AG20443 (cell line): ENCODE data around the gene FHIT.
"Not testable (repeated sequence)": the region's sequence is repeated elsewhere in the genome, so short reads cannot be mapped to it uniquely, and the experiment has no call there.

Experiments
- DNase-seq: peaks from one replicate; pipeline ENCODE4 v3.0.0; 2012; ENCODE audit warnings: low spot score, mixed read lengths

The FHIT gene

DNA sequence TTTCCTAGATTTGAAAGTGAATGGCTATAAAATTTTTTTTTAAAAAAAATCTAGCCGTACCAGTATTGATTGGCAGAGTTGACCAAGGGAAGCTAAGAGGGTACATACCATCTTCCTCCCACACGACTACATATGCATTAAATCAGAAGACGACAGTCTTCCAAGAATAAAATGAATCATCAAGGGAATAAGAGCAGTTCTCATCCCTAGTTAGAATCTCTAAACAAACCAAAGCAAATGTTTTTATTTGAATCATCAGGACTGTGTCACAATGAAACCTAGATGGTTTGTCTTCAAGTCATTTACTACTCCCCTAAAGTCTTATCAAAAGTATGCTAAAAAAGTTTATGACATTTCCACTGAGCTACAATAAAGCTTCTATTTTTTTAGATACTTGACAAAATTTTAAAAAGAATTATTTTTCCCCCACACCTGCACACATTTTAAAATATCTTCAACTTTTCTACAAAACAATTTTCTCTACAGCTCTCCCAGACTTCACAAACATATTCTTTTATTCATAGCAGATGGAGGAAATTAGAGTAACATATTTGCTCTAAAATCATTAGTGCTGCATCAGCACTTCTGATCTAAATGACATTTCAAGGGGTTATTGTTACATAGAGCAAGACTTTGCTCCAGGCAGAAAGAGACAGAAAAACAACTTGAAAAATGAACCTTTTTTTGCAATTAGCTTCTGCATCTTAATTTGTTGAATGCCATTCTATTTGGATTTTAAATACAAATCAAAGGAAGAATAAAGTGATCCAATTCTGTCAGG is 547.1 kb downstream of the FHIT start:
- peak; percentile 20 for DNase-seq

DNA sequence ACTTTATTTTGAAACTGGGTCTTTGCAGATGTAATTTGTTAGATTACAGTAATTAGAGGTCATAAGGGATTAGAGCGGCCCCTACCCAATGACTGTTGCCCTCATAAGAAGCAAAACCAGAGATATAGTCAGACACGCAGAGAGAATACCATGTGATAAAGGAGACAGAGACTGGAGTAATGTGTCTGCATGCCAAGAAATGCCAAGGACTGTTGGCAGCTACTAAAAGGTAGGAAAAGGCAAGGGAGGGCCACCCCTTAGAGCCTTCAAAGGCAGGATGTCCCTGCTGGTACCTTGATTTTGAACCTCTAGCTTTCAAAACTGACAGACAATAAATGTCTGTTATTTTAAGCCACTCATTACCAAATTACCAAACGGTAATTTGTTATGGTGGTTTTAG is 548.2 kb downstream of the FHIT start:
- DNase-seq = no peak

DNA sequence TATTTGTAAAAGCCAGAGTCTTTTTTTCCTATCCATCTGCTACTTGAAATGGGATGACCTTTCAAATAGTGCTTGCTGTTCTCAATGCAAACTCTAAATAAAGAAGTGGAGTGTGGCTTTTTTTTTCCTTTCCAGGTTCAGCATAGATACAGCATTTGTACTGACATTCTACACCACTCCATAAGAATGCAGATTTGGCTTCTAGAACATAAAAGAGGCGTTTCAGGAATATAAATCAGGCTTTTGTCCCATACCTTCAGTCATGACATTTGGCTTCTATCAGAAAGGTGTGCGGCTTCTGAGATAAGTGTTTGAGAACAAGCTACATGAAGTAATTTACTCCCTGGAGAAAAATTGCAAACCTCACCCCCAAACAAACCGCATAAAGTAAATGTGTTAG is 553.1 kb downstream of the FHIT start:
- DNase-seq = no peak

DNA sequence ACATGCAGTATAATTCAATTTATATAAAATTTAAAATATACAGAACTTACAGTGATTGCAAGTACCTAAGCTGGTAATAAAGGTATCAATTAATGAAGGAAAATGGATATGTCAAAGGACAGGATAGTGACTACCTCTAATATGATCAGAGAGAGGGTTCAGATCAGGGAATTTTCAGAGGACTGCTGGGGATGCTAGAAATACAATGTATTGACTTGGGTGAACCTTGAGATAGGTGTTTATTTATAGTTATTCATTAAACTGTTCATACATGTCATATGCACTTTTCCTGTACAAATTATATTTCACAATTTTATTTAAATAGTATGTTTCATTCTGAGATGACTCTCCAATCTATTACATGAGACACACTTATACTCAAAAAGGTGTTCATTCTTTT is 554.1 kb downstream of the FHIT start:
- DNase-seq = no peak

DNA sequence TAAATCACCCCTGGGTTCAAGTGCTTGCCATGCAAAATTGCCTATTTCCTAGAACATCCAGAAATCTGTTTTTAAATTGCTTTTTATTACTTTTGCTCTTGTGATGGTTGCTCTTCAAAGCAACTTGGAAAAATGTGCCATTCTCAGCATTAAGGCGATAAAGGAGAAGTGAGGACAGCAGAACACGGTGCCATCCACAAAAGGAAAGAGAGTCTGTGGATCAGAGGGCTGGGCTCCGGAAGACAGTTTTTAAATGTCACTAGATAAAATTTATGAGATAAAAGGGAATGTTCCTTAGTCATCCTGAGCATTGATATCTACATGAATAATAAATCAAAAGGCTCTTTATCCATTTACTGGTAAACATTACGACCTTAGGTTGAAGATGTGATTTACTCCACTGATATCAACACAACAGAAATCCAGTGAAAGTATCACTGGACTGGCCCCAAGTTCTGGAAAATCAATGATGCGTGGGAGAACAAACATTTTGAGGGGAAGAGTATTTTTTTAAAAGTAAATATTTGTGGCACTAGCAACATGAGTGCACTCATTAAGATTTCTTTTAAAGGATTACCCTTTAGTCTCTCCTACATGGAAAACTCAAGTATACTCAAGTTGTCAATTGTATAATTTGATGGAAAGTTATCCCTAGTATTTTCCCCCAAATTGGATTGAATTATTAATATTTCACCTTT is 554.7 kb downstream of the FHIT start:
- no peak for DNase-seq

DNA sequence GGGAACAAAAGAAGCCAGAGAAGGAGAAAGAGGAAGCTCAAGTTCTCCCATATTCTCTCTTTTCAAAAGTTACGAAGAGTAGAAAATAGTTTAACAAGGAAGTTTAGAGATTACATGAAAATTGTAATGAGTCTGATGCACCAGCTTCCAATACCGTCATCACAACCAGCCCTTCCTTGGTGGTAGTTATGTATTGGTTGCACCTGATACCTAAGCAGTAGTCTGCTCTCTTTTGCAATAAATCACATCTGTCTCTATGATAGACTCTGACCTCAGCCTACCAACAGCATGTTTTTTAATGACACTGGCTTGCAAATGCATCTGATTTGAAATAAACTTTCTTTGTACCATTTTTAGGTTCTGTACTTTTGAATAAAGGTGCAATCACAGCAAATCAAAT is 575.8 kb downstream of the FHIT start:
- no peak for DNase-seq

DNA sequence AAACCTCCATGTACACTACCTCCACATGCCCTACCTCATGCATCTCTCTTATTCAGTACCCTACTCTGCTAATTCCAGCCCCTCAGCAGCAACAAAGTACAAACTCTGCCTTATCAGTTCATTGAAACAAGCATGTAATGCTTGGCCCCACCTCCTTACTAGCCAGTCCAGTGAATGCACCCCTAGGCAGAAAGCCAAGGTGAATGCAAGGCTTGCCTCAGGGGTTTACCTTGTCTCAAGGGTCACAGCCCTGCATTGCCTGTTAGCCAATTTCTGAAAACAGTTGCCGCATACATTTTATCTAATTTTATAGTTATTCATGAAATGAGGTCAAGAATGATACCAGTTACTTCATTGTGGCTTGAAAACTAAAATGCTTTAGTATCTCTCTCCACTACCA is 576.4 kb downstream of the FHIT start:
- DNase-seq = no peak

DNA sequence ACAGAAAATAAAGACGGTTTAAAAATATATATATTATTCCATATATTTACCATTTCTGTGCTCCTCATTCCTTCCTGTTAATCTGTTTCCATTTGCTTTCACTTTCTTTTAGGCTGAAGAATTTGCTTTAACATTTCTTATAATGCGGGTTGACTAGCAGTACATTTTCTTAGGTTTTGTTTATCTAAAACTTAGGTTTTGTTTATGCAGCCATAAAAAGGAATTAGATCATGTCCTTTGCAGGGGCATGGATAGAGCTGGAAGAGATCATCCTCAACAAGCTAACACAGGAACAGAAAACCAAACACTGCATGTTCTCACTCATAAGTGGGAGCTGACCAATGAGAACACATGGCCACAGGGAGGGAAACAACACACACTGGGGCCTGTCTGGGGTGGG is 578.1 kb downstream of the FHIT start:
- DNase-seq = no peak

DNA sequence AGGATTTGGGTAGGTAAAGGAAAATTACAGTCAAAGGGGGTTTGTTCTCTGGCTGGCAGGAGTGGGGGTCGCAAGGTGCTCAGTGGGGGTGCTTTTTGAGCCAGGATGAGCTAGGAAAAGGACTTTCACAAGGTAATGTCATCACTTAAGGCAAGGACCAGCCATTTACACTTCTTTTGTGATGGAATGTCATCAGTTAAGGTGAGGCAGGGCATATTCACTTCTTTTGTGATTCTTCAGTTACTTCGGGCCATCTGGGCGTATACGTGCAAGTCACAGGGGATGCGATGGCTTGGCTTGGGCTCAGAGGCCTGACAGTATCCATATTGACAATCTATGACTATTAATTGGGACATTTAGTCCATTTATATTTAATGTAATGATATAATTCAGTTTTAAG is 578.9 kb downstream of the FHIT start:
- DNase-seq = not testable (repeated sequence)

DNA sequence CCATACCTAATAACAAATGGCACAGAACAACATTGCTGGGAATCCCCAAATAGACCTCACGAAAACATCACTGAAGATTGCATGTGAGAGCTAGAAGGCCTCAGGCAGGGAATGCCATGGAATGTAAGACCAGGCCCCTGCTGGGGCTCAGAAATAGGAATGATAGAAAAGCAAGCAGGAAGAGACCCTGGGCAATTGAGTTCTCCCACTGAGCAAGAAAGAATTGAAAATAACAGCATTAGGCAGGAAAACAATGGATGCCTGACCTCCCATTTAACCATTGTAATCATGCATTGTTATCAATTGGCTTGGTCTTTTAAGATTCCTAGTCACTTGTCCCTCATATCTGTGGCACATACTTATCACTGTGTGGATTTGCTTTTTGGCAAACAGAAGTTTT is 581.6 kb downstream of the FHIT start:
- no peak for DNase-seq

DNA sequence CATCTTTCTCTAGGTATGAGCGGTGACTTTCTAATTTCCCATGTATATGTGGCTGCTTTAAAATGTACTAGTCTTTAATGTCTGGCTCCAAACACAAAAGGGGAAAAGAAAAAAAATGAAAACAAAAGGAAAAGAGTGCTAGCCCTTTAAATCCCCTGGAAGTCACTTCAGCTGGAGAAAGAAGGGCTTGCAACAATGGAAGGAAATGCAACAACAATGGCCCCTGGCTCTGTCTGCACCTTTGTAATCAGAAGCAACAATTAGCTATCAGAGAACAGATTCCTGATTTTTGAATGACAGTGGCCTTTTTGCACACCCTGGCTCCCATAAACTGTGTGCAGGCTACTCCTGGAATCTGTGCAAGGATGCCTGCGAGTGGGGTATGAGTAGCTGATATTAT is 591.2 kb downstream of the FHIT start:
- DNase-seq = no peak

DNA sequence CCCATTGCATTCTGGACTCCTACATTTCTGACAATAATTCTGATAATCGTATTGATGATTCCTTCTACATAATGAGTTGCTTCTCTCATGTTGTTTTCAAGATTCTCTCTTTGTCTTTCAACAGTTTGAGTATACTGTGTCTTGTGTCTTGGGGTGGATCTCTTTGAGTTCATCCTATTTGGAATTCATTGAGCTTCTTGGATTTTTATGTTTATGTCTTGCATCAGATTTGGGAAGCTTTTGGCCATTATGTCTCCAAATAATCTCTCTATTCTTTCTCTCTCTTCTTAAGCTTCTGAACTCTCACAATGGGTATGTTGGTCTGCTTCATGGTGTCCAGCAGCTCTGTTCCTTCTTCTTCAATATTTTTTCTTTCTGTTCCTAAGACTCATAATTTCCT is 592.2 kb downstream of the FHIT start:
- DNase-seq = no peak

DNA sequence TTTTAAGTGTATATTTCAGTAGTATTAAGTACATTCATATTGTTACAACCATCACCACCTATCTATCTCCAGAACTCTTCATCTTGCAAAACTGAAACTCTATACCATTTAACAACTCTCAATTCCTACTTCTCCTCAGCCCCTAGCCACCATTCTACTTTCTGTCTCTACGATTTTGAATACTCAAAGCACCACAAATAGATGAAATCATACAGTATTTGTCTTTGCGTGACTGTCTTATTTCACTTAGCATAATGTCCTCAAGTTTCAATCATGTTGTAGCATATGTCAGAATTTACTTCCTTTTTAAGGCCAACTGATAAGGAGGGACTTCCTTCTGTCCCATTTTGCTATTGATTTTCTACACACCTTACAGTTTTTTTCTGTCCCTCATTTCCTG is 593.3 kb downstream of the FHIT start:
- no peak for DNase-seq

DNA sequence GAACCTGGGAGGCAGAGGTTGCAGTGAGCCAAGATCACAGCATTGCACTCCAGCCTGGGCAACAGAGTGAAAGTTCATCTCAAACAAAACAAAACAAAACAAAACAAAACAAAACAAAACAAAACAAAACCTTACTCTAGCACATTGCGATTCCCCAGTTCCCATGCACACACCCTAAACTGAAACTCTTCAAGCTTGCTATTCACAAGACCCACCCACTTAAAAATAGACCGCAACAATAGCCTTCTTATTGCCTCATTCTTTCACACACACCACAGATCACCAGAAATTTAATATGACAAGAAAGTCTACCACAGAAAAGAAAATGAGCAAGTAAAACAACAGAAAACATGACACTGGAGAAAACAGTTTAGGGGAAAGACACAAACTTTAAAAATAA is 598.4 kb downstream of the FHIT start:
- DNase-seq = no peak

DNA sequence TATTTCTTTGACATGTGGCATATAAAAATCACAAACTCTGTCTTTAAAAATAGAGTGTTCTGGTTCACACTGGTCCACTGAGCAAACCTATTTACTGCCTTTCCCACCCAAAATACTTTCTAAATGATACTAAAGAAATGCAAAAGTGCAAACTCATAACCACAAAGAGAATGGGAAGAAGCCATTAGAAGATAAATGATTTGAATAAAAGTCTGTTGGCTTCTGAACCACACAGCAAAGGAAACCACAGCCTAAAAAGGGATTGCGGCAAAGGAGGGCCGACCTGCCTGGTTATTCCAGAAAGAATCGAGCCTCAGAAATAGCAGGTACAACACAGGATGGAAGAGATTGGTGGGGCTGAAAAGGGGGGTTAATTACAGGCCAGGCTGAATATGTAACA is 599.5 kb downstream of the FHIT start:
- no peak for DNase-seq

DNA sequence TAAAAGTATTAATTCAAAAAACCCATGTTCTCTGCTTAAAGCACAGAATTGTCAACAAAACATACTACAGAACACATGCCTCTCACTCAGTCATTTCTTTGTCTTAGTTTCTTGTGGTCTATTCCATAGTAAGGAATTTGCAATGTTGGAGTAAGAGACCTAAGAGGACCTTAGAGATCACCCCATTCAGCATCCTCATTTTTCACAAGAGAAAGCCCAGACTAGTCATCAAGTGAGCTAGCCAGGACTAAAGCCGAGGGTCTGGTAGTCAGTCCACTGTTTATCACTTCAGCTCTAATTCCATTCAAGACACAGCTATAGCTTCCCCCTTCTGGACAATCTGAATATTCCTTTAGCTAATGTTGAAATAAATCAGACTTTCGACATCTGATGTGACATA is 601.1 kb downstream of the FHIT start:
- no peak for DNase-seq

DNA sequence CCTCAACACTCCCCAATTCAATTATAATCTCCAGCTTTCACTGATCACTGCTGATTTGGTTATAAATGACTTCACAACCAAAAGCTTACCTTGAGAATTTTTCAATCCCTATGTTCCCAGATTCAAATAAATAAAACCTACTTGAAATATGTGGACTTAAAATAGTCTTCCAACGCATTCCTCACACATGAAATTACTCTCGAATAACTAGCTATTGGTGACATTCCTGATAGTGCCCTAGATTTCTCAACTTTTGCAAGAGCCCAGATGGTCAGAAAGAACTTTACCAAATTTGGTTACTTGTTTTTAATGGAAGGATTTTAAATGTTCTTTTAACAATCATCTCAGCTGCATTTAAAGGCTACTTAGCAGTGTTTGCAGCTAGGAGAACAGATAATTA is 605.5 kb downstream of the FHIT start:
- DNase-seq = peak; percentile 22

DNA sequence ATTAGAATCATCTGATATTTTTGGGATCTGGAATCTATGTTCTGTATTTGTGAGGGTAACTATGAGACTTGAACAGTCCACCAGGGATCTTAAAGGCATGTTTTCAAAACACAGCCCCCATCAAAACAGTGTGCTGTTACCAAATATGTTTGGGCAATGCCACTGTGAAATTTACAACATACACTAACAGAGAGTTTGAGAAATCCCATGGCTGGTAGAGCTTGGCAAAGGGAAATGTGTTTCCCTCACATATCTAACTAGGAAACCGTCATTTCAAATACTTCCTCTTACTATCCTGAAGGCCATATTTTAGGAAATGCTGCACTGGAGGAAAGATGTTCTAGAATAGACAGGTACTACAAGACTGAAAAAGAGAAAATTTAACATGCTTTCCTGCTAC is 607.4 kb downstream of the FHIT start:
- DNase-seq = no peak

DNA sequence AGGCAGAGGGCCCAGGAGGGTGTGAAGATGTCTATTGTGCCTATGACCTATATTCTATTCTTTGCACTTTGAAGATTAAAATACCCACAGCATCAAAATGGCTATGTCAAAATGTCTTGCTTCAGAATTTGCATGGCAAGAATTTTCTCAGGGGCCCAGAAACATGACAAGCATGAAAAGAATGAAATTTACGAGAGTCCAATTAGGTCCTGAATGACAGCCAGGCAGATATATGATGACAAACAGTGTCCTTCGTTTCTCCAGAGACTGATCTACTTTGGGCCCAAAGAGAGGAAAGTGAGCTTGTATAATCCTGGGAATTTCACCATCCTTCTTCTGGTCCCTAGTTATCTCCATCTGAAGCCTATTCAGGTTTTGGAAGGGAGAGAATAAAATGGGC is 609.9 kb downstream of the FHIT start:
- DNase-seq = no peak

DNA sequence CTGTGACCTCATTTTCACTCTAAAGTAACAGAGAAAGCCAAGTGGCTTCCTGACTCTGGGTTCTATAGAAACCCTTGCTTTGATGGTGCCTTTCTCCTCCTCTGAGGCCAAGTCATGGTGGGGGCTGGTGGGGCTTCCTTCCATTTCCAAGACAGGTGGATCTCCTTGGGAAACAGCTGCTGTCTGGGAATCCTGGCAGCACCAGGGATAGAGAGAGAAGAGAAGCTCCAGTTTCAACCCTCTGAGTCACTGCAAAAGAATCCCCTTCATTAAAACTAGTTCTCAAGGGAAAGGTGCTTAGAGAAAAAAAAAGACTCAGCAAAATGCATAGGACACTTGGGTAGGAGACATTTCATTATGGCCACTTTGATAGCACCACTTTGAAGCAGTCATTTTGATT is 614.4 kb downstream of the FHIT start:
- peak; percentile 24 for DNase-seq

DNA sequence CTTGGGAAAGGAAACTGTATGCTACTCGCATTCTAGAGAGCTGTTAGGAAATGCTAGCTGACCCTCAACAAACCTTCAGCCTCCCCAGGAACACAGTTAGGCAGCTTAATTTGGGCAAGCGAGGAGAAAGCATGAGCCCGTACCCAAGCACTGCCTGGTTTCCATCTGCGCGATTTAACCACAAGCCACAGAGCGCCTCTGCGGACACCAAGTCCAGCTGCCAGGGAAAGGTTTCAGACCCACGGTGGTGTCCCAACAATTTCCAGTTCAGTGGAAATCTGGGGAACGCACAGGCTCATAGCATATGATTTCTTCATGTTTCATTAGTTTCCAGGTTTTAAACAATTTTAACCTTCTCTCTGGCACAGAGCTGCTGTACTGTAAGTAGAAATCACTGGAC is 617.6 kb downstream of the FHIT start:
- DNase-seq = no peak

DNA sequence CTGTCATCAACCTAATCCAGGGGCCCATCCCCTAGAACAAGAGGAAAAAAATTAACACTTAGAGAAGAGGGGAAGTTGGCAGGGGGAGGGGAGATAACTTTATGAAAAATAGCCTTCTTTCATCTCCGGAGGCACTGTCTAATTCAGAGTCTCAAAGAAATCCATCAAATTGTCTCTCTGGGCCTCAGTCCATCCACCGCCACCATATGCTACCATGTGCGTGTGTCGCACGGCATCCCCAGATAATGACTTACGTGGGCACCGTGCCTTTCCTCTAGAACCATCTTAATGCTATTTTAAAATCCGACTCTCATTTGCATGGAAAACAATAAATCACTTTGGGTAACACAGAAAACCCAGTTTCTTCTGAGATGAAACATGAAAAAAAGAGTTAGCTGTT is 619.7 kb downstream of the FHIT start:
- no peak for DNase-seq

DNA sequence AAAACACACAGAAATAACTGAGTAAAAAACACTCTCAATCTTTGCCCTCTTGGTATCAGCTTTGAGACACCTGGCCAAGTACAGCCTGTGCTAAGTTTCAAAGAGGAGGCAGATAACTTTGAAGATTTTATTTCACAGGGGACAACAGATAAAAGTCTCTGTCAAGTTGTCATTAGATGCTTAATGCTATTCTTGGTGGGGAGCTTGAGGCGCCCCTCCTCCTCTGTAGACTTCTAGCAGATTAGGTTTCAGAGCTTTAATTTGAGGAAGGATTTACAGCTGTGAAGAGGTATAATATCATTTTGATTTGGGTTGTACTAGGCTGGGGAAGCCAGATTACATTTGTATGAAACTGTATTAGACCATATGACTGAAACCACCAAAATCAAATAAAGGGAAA is 620.3 kb downstream of the FHIT start:
- no peak for DNase-seq

DNA sequence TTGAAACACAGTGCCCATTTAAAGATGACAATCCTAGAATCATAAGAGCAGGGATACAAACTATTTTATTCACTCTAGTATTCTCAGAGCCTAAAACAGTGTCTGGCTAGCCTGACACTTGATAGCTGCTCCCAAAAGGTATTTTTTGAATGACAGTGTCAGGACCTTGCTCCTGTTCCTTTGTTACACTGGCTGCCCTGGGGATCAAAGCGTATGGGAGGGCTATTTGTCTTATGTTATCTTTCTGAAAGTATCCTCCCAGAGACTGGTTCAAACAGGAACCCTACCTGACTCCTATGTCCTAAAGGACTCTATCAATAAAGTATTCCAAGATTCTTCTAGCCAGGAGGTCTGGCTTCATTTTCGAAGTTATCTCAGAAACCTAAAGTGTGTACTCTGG is 621.4 kb downstream of the FHIT start:
- no peak for DNase-seq
